Gastrocnemius medialis (tissue), 4 donors: ENCODE data around the gene RNPEP.

ENCODE experiments used
- CTCF ChIP-seq, 5 experiments: fragments of 450-650 bp in 3 of 5; fragments of 200-600 bp in 2 of 5; sonication (generic) in 2 of 5; IDR thresholded peaks in 4 of 5; conservative IDR thresholded peaks in 1 of 5; 1 replicate in 4 of 5; 2 replicates in 1 of 5; pipeline ENCODE4 v1.5.1; 2016 to 2019; ENCODE audit warnings: antibody characterized with exemption in 5 of 5, mild to moderate bottlenecking in 3 of 5, moderate library complexity in 3 of 5
- POLR2A ChIP-seq, 2 donors: fragments of 450-650 bp; IDR thresholded peaks; one replicate each; pipeline ENCODE4 v1.6.1; 2017; ENCODE audit warnings: antibody characterized with exemption in 2 of 2, mild to moderate bottlenecking in 2 of 2, moderate library complexity in 2 of 2

- TF ChIP-seq CTCF (IDR thresholded peaks at IDR 0.05 in 4 of 5, conservative IDR thresholded peaks at IDR 0.05 in 1 of 5) (no peak), POLR2A (IDR thresholded peaks at IDR 0.05) (no peak)
Measured at GRCh38 chr1:201941420-201942128, 40.9 kb upstream of the RNPEP start.
